Fibroblast of the aortic adventitia (primary cell): ENCODE measurements around the gene SHB. TPM values are rescaled to one million over a fixed set of nuclear protein-coding genes. Genes with fewer than 3 reads are reported as not detected.

Experiments used
- DNase-seq: peaks from one replicate; pipeline ENCODE4 v3.0.0-alpha.2; 2010; ENCODE audit warnings: low read depth
- H3K4me3 ChIP-seq: 2 replicates; pipeline ENCODE4 v1.5.1; 2011; ENCODE audit warnings: low read depth, mild to moderate bottlenecking, control low read depth, low read length, moderate library complexity
- CTCF ChIP-seq: IDR thresholded peaks from 2 replicates; pipeline ENCODE4 v1.5.1; 2011; ENCODE audit warnings: mild to moderate bottlenecking, low read length, control low read depth, inconsistent platforms; ENCODE audit not compliant: insufficient read depth
- total RNA-seq: library from RNA; depleted of rRNA; stranded (reverse); fragments of >200 nt; gene quantifications from 2 replicates; pipeline ENCODE4 v1.2.3, GENCODE V29; 2012; ENCODE audit warnings: low replicate concordance

Gene SHB
- total RNA-seq, 1 donor, result 26.5 TPM

GRCh38 chr9:38025166-38025565, 43.9 kb downstream of the SHB start:
- TF ChIP-seq CTCF, result peak; percentile 9
- H3K4me3 ChIP-seq, result no peak overlapping the region
- DNase-seq, result no peak

DNA sequence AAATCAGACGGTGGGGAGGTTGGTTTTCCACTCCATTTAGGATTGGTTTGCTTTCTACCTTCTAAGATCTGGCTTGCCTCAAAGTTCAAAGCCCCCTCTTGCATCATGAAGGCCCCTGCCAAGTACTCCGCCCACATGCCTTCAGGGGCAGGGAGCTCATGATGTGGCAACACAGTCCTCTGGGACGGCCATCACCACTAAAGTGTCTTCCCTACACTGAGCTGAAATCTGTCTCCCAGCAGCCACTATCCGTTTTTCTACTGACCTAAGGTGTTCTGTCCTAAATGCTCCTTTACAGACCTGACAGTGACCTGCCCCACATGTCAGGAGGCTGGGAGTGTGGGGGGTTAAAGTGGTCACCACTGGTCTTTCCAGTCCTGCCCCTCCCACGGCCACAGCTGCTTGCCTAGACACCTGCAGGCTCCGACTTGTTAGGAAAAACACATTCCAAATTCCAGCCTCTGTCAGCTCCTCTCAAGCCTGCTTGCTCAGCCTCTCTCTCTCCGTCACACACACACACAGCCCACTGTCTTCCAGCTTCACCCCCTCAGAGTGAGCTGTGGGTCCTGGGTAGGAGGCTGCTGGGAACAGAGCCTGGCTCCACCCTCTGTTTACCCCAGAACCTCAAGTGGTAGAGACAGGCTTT, 44.9 kb downstream of the SHB start:
- H3K4me3 ChIP-seq, result no peak overlapping the region
- no peak for TF ChIP-seq CTCF
- peak; percentile 75 for DNase-seq

DNA sequence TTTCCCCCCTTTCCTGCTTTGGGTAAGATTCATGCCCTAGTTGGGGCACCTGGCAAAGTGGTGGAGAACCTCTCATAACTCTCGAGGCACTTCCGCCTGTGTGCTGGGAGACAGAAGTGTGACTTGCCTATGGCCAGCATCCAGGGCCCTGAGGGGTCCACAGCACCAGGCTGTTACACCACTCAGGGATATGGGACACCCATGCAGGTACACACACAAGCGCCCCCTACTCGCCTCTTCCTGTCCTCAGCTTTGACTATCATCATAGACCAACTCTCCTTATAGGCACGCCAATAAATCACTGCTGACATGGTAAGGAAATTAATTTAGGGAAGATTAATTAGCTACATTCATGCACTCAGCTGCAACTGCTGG, 45.4 kb downstream of the SHB start:
- no peak for TF ChIP-seq CTCF
- no peak for DNase-seq
- H3K4me3 ChIP-seq, result no peak overlapping the region

DNA sequence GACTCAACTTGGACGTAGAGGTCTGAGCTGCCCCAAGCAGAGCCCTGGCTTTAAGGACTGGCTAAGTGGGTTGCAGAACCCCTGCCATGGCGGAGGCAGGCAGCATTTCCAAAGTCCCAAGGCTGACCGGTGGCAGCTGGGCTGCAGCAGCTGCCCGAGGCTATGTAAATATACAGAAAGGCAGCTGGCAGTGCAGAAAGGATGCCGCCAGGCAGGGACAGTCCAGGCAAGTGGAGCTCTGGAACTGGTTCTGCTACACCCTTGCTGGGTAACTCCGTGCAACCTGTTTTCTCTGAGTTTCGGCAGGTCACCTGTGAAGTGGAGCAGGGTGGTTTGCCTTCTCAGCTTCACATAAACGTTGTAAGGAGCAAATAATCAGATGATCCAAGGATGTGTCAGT, 46.0 kb downstream of the SHB start:
- no peak overlapping the region for H3K4me3 ChIP-seq
- no peak for TF ChIP-seq CTCF
- no peak for DNase-seq

DNA sequence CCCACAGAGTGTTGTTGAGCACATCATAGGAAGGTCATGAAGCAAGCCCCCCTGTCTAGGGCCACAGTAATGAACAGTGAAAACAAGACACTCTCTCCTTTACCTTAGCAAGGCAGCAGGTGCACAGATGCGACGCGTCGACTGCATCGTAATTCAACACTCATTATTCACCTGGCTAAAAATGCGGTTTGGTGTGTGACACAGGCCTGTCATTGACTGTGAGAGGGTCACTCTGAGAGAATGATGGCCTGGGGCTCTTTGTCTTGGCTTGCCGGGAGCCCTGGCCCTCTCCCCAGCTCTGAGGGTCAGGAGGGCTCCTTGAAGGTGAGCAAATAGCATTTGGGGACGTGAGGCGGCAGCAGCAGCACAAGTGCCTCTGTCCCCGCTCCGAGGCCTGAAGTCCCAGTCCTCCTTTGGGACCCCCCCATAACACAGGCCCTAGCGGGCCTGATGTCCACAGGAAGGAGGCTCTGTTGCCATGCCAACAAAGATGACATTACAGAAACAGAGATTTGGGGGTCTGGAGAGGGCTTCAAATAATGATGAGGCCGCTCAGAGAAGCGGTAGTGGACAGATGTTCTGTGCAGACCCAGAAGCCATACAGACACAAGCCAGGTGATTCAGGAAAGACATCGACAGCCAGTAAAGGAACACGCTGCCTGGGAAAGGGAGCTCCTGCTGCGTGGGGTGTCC, 46.7 kb downstream of the SHB start:
- TF ChIP-seq CTCF, result no peak
- no peak for DNase-seq
- H3K4me3 ChIP-seq, result no peak overlapping the region

DNA sequence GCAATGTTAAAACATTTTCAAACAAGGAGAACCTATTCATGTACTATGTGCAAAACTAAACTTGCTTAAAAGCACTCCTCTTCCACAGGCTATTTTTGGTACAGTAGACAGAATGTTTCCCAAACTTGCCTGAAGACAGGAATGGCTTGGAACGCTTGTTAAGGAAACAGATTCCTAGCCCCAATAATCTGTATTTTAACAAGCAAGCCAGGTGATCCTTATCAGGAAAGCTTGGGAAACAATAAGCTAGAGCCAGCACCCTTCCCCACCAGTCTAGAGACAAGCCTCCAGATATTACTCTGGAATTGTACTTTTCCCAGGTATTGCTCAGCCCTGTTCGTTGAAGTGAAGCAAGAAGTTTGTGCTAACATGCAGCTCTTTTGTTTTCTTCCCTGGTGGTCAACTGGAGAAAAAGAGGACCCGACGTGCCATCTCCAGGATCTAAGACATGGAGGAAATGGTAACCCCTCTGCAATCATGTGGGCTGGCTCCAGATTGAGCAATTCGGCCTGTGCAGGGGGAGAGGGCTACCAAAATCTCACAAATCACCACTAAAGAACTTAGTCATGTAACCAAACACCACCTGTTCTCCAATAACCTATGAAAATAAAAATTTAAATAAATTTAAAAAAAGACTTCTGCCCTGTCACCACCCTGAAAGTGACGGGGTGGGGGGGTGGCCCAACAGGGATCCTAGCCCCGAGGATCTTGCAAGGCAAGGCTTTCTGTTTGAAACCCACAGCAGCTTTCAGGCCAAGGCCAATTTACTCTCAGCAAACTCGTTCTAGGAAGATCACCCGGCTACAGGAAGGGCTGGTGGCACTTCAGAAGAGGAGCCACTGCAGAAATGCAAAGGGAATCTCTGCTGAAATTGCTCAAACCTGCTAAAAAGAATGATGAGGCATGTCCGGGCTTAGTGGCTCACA, 48.6 kb downstream of the SHB start:
- peak; percentile 30 for DNase-seq
- TF ChIP-seq CTCF, result no peak

More for the DNA sequence above, 48.6 kb downstream of the SHB start:
- no peak overlapping the region for H3K4me3 ChIP-seq
